Brain pericyte (primary cell): ENCODE results near the gene TNFAIP2.

ENCODE experiments used
- DNase-seq: peaks from one replicate; pipeline ENCODE4 v3.0.0-alpha.2; 2012; ENCODE audit warnings: low read depth, low spot score

Gene TNFAIP2

GRCh38 chr14:103185051-103186029 lies 62.1 kb downstream of the TNFAIP2 start:
- no peak for DNase-seq

GRCh38 chr14:103186241-103186822 lies 63.1 kb downstream of the TNFAIP2 start:
- no peak for DNase-seq
